M059J (cell line): ENCODE data around the gene CPPED1. TPM values are rescaled to one million over a fixed set of nuclear protein-coding genes. Genes with fewer than 3 reads are reported as not detected.
"Not testable (repeated sequence)": the region's sequence is repeated elsewhere in the genome, so short reads cannot be mapped to it uniquely, and the experiment has no call there.

Experiments used
- DNase-seq: peaks from one replicate; pipeline ENCODE4 v3.0.0-alpha.2; 2012; ENCODE audit warnings: low read depth
- total RNA-seq: library from RNA; depleted of rRNA; stranded (reverse); fragments of >200 nt; shearing (Covaris generic); gene quantifications from 2 replicates; pipeline ENCODE4 v1.2.3, GENCODE V29; 2014

Gene CPPED1
- total RNA-seq, 1 experiment from 2014 or later, result 40.5 TPM

GRCh38 chr16:12766853-12767252 lies 36.8 kb downstream of the CPPED1 start:
- DNase-seq, result no peak

- DNase-seq, result not testable (repeated sequence)
These were observed 37.5 kb downstream of the CPPED1 start for GRCh38 chr16:12766208-12766607.

GRCh38 chr16:12764813-12765488 lies 38.7 kb downstream of the CPPED1 start:
- DNase-seq, result no peak

- no peak for DNase-seq
These were observed 40.2 kb downstream of the CPPED1 start for GRCh38 chr16:12763517-12763916.

GRCh38 chr16:12760819-12761611 lies 42.7 kb downstream of the CPPED1 start:
- no peak for DNase-seq

- DNase-seq, result no peak
These were observed 44.8 kb downstream of the CPPED1 start for GRCh38 chr16:12758670-12759558.

- DNase-seq, result peak; percentile 71
These were observed 45.5 kb downstream of the CPPED1 start for GRCh38 chr16:12758031-12758669.

GRCh38 chr16:12757546-12757945 lies 46.1 kb downstream of the CPPED1 start:
- no peak for DNase-seq

- peak; percentile 45 for DNase-seq
These were observed 48.7 kb downstream of the CPPED1 start for GRCh38 chr16:12754824-12755543.

GRCh38 chr16:12753203-12754023 lies 50.3 kb downstream of the CPPED1 start:
- DNase-seq, result no peak

GRCh38 chr16:12752159-12752558 lies 51.5 kb downstream of the CPPED1 start:
- no peak for DNase-seq

- no peak for DNase-seq
These were observed 53.2 kb downstream of the CPPED1 start for GRCh38 chr16:12750554-12750918.

GRCh38 chr16:12749076-12749475 lies 54.6 kb downstream of the CPPED1 start:
- DNase-seq, result no peak

GRCh38 chr16:12747827-12748226 lies 55.9 kb downstream of the CPPED1 start:
- DNase-seq, result no peak

GRCh38 chr16:12747261-12747660 lies 56.4 kb downstream of the CPPED1 start:
- no peak for DNase-seq

- no peak for DNase-seq
These were observed 58.8 kb downstream of the CPPED1 start for GRCh38 chr16:12744860-12745259.

- DNase-seq, result no peak
These were observed 60.9 kb downstream of the CPPED1 start for GRCh38 chr16:12742741-12743140.

GRCh38 chr16:12740986-12741610 lies 62.6 kb downstream of the CPPED1 start:
- no peak for DNase-seq

- DNase-seq, result no peak
These were observed 63.9 kb downstream of the CPPED1 start for GRCh38 chr16:12739738-12740137.

- DNase-seq, result no peak
These were observed 66.1 kb downstream of the CPPED1 start for GRCh38 chr16:12737563-12737962.
